Skeletal muscle tissue (tissue), 4 donors: ENCODE data around the gene CCDC68. TPM values are rescaled to one million over a fixed set of nuclear protein-coding genes. Genes with fewer than 3 reads are reported as not detected.

Source experiments
- H3K27ac ChIP-seq: one replicate; pipeline ENCODE4 v1.7.0; 2013; ENCODE audit warnings: mild to moderate bottlenecking, low read depth, low read length, inconsistent platforms
- H3K27me3 ChIP-seq, 3 donors: one replicate each; pipeline ENCODE4 v1.7.0; 2013; ENCODE audit warnings: low read length in 3 of 3; ENCODE audit not compliant: control insufficient read depth in 3 of 3, insufficient read depth in 3 of 3
- H3K36me3 ChIP-seq, 3 donors: one replicate each; pipeline ENCODE4 v1.7.0; 2013; ENCODE audit warnings: low read length in 3 of 3; ENCODE audit not compliant: control insufficient read depth in 3 of 3, insufficient read depth in 3 of 3
- H3K4me1 ChIP-seq, 3 donors: one replicate each; pipeline ENCODE4 v1.7.0; 2013; ENCODE audit warnings: low read length in 3 of 3, mild to moderate bottlenecking in 3 of 3; ENCODE audit not compliant: control insufficient read depth in 3 of 3, insufficient read depth in 3 of 3
- H3K4me3 ChIP-seq, 3 donors: one replicate each; pipeline ENCODE4 v1.7.0; 2013; ENCODE audit warnings: low read length in 3 of 3
- H3K9ac ChIP-seq, 3 donors: one replicate each; pipeline ENCODE4 v1.7.0; 2013; ENCODE audit warnings: low read length in 3 of 3, mild to moderate bottlenecking in 3 of 3, moderate library complexity in 2 of 3, low read depth in 1 of 3
- H3K9me3 ChIP-seq, 3 donors: one replicate each; pipeline ENCODE4 v1.7.0; 2013; ENCODE audit warnings: low read length in 3 of 3; ENCODE audit not compliant: control insufficient read depth in 3 of 3
- total RNA-seq: library from RNA; depleted of rRNA; stranded (reverse); fragments of >200 nt; gene quantifications from one replicate; pipeline ENCODE4 v1.2.3, GENCODE V29; 2014
- donor health status: Osteomylitis.

CCDC68 gene
- total RNA-seq, 1 donor from 2014 or later = 0.52 TPM

DNA sequence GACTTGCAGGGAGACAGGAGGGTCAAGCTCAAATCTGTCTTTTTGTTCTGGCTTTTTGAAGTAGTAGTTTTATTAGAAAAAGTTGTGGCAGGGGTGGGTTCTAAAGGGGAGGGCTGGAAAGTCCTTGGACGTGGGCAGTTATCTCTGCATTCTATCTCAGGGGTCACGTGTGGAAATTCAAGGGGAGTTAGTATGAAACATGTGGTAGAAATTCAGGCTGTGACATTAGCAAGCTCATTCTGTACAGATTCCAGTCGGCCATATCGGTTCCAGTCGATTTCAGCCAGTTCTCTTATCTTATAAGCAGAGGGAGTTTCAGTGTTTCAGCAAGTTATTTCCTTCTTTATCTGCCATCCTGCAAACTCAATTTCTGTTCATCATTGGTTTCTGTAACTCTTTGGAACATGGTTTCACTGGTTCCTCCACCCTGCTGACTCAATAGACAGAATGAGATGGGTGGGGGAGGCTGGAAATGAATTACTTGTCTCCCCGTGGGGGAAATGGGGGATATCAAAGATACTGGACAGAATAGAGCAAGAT is 78.0 kb downstream of the CCDC68 start:
- no peak overlapping the region for H3K9ac ChIP-seq
- no peaks in the 10 kb centered on the region for H3K36me3 ChIP-seq
- H3K4me1 ChIP-seq = no peaks in the 10 kb centered on the region
- H3K4me3 ChIP-seq = no peak overlapping the region
- H3K27me3 ChIP-seq = no peaks in the 10 kb centered on the region
- H3K27ac ChIP-seq = no peak overlapping the region
- H3K9me3 ChIP-seq = no peaks in the 10 kb centered on the region

DNA sequence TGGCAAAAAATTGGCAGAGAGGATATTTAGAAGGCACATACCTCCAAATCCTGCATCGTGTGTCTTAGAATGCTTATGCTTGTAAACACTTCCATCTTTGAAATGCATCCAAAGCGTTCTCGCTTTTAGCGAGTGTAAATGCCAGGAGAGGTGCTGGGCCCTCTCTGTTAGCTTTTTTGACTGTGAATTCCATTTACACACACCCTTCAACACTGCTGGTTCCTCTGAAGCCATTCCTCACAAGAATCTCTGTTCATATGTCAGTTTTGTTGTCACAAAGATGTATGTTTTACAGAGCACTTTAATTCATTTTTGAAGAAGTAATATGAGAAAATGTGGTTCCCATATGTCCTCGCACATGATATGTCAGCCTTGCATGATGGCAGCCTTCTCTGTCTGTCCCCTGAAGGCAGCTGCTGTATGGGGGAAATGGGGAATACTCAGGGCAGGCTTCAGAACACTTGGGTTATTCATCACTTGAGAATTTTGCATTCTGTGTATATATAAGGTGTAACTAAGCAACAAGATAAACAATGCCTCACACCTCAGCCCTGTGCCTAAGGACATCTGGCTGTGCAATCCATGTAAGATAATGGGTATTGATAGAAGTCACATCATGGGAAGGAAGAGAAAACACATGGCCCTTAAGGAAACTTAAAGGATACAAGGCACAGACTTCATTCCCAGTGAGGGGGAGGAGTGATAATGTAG is 78.7 kb downstream of the CCDC68 start:
- Histone ChIP-seq H3K4me3 (no peak overlapping the region), H3K4me1 (no peaks in the 10 kb centered on the region), H3K9ac (no peak overlapping the region), H3K27ac (no peak overlapping the region), H3K9me3 (no peaks in the 10 kb centered on the region), H3K36me3 (no peaks in the 10 kb centered on the region), H3K27me3 (no peaks in the 10 kb centered on the region)

DNA sequence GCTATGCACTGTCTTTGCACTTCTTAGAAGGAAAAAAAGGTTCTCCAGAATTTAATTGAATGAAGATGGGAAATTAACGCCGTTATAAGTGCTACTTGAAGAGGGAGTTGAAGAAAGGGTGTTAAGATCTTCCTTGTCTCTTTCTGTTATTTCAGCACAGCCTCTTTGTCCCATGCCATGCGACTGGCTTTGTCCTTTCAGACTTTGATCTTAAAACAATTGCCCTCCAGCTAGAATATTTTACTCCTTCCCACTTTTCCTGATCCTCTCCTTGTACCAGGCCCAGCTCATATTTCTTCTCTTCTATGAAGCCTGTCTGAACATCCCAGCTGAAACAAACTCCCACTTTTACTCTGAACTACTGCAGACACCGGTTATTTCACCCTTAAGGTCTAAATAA is 79.6 kb downstream of the CCDC68 start:
- H3K4me1 ChIP-seq = no peaks in the 10 kb centered on the region
- no peaks in the 10 kb centered on the region for H3K27me3 ChIP-seq
- no peaks in the 10 kb centered on the region for H3K9me3 ChIP-seq
- no peak overlapping the region for H3K9ac ChIP-seq
- H3K36me3 ChIP-seq = no peaks in the 10 kb centered on the region
- H3K27ac ChIP-seq = no peak overlapping the region
- no peak overlapping the region for H3K4me3 ChIP-seq

DNA sequence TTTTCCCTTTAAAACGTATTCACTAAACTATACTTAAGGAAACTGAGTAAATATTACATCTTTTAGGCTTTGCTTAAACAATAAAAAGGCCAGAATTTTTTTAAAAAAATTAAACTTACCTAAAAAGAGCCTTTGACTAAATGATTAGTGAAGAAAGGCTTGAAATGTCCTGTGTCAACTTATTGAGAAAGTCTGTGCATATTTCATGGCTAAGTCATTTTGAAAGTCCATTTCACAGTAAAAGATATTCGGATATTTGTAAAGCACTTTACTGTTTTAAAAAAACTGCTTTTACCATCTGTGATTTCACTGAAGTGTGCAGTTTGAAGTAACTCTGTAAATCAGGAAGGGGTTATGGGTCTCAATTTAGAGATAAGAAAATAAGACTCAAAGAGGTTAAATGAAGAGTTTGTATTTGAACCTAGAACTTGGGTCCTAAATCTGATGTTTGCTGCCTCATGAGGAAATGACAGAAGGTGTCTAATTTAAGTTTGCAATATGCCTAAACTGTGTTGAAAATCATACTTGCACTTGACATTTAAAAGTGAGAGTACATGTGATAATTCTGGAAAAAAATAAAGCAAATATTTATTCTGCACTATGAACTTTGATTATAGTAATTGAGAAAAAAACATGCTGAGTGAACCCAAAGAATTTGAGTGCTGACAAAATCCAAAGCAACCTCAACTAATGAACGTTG is 80.5 kb downstream of the CCDC68 start:
- Histone ChIP-seq H3K27me3 (no peaks in the 10 kb centered on the region), H3K36me3 (no peaks in the 10 kb centered on the region), H3K9me3 (no peaks in the 10 kb centered on the region), H3K4me3 (no peak overlapping the region), H3K9ac (no peak overlapping the region), H3K4me1 (no peaks in the 10 kb centered on the region), H3K27ac (no peak overlapping the region)

DNA sequence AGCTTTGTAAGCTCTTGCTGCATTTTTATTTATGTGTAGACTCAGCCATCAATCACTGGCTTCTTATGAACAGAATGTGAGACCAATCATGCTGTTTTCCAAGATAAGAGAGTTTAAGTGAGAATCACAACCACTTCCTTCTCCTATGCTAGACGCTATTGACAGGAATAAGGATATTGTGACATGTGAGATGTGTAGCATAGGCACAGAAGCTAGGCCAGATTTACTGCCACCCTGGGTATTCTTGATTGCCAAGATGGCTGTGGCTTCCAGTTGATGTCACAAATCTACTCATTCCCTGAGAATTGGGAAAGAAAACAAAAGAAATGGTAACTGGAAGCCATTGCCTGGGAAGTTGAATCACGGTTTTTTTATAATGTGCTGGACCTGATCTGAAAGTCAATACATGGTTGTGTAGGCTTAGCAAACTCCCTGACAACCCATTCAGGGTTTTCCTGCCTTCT is 81.1 kb downstream of the CCDC68 start:
- Histone ChIP-seq H3K27me3 (no peaks in the 10 kb centered on the region), H3K9me3 (no peaks in the 10 kb centered on the region), H3K27ac (no peak overlapping the region), H3K9ac (no peak overlapping the region), H3K4me1 (no peaks in the 10 kb centered on the region), H3K4me3 (no peak overlapping the region), H3K36me3 (no peaks in the 10 kb centered on the region)

DNA sequence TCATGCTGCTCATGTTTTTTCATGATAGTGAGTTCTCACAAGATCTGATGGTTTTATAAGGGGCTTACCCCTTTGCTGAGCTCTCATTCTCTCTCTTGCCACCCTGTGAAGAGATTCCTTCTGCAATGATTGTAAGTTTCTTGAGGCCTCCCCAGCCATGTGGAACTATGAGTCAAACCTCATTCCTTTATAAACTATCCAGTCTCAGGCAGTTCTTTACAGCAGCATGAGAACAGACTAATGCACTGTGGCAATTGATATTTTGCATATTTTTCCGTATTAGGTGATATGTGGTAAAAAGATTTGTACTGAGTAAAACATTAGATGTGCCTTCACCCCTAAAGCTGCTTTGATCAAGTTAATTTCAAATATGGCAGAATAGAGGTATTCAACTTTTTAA is 82.2 kb downstream of the CCDC68 start:
- no peaks in the 10 kb centered on the region for H3K27me3 ChIP-seq
- H3K9me3 ChIP-seq = no peaks in the 10 kb centered on the region
- no peaks in the 10 kb centered on the region for H3K36me3 ChIP-seq
- H3K4me3 ChIP-seq = no peak overlapping the region
- H3K4me1 ChIP-seq = no peaks in the 10 kb centered on the region
- no peak overlapping the region for H3K9ac ChIP-seq
- no peak overlapping the region for H3K27ac ChIP-seq

DNA sequence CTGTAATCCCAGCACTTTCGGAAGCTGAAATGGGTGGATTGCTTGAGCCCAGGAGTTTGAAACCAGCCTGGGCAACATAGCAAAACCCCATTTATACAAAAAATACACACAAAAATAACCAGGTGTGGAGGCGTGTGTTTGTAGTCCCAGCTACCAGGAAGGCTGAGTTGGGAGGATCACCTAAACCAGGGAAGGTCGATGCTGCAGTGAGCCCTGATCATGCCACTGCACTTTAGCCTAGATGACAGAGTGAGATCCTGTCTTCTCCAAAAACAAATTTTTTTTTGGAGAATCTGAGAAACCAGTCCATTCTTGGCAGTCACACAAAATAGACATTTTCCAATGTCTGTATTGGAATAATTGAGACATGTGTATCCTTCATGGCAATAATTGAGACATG is 84.2 kb downstream of the CCDC68 start:
- Histone ChIP-seq H3K9ac (no peak overlapping the region), H3K9me3 (no peaks in the 10 kb centered on the region), H3K36me3 (no peaks in the 10 kb centered on the region), H3K4me1 (no peaks in the 10 kb centered on the region), H3K4me3 (no peak overlapping the region), H3K27me3 (no peaks in the 10 kb centered on the region), H3K27ac (no peak overlapping the region)

DNA sequence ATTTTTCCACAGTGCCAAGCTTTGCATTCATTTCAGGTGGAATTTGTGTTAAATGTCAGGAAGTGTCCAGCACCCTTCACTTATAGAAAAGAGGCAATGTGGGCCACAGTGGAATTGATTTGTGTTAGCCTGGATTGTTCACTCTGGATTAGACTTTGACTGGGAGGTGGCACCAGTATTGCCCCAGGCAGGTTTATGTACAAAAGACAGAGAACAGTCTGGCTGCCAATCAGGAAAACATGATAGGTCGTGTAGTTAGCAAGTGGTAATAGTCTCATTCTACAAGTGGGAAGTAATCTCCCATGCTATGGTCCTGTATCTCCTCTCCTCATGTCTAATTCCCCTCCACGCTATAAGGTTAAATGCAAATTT is 85.4 kb downstream of the CCDC68 start:
- H3K4me3 ChIP-seq = no peak overlapping the region
- H3K9me3 ChIP-seq = no peaks in the 10 kb centered on the region
- H3K9ac ChIP-seq = no peak overlapping the region
- no peaks in the 10 kb centered on the region for H3K36me3 ChIP-seq
- no peaks in the 10 kb centered on the region for H3K4me1 ChIP-seq
- H3K27me3 ChIP-seq = no peaks in the 10 kb centered on the region
- no peak overlapping the region for H3K27ac ChIP-seq

DNA sequence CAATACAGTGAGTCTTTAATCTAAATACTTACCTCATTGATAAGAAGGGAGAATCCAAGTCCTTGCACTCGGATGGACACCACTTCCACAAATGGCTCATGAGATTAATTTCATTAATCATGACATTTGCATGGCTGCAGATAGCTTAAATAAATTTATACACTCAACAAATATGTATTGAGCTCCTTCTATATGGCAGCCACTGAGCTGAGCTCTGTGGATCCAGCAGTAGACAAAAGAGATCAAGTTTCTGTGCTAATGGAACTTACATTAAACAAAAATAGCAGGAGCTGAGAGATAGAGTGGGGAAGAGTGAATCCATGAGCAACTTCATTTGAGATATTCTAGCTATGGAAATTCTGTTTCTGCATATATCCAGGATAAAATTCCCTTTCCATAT is 86.6 kb downstream of the CCDC68 start:
- Histone ChIP-seq H3K9ac (no peak overlapping the region), H3K36me3 (no peaks in the 10 kb centered on the region), H3K9me3 (no peaks in the 10 kb centered on the region), H3K4me1 (no peaks in the 10 kb centered on the region), H3K27me3 (peaks cover 0 to 1% (median 0%) of the 10 kb centered on the region in 3 donors), H3K4me3 (no peak overlapping the region), H3K27ac (no peak overlapping the region)

DNA sequence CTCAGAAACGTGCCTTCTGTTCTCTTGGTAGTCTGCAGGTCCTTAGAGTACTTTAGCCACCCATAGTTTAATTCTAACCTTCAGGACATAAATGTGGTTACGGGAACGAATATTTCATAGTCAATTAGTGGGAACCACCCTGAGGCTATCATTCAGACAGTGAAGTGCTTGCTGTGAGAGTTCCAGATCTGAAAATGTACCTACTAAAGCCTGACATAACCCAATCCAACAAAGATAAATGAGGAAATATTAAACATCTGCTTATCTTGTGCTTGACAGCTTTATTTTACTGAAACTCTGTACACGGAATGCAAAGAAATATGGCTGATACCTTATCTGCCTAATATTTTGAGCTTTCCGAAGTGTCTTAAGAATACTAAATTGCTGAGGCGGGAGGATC is 88.0 kb downstream of the CCDC68 start:
- no peak overlapping the region for H3K9ac ChIP-seq
- no peaks in the 10 kb centered on the region for H3K9me3 ChIP-seq
- no peaks in the 10 kb centered on the region for H3K4me1 ChIP-seq
- no peak overlapping the region for H3K27ac ChIP-seq
- H3K4me3 ChIP-seq = no peak overlapping the region
- no peaks in the 10 kb centered on the region for H3K36me3 ChIP-seq
- H3K27me3 ChIP-seq = peaks cover 0 to 2% (median 0%) of the 10 kb centered on the region in 3 donors
